Nephron (organoid): Measurements from ENCODE around the gene TSPAN5.

Experiments
- H3K27ac Mint-ChIP-seq, 3 experiments: 2 replicates each; pipeline ENCODE4 v1.8.0; 2020; ENCODE audit warnings: mixed read lengths in 3 of 3, mild to moderate bottlenecking in 2 of 3, moderate library complexity in 1 of 3
- H3K27me3 Mint-ChIP-seq: 2 replicates; pipeline ENCODE4 v1.8.0; 2021; ENCODE audit warnings: low read depth, mild to moderate bottlenecking, moderate library complexity, mixed read lengths
- H3K36me3 Mint-ChIP-seq: 2 replicates; pipeline ENCODE4 v1.8.0; 2020; ENCODE audit warnings: low read depth, mixed read lengths
- H3K4me1 Mint-ChIP-seq: 2 replicates; pipeline ENCODE4 v1.8.0; 2020; ENCODE audit warnings: mixed read lengths
- H3K4me3 Mint-ChIP-seq, 3 experiments: 2 replicates each; pipeline ENCODE4 v1.8.0; 2020; ENCODE audit warnings: mild to moderate bottlenecking in 3 of 3, mixed read lengths in 3 of 3, moderate library complexity in 2 of 3
- H3K9me3 Mint-ChIP-seq: 2 replicates; pipeline ENCODE4 v1.8.0; 2020; ENCODE audit warnings: mixed read lengths
- CTCF ChIP-seq, 3 experiments: fragments of 200-600 bp; sonication (generic); IDR thresholded peaks; one replicate each; pipeline ENCODE4 v1.5.0; 2021; ENCODE audit warnings: antibody characterized with exemption in 3 of 3; ENCODE audit not compliant: unreplicated experiment in 3 of 3

TSPAN5 gene

GRCh38 chr4:98610926-98611676 lies 47.3 kb downstream of the TSPAN5 start:
- no peaks in the 10 kb centered on the region for H3K9me3 Mint-ChIP-seq
- no peaks in the 10 kb centered on the region for H3K36me3 Mint-ChIP-seq
- no peak overlapping the region for H3K4me3 Mint-ChIP-seq
- TF ChIP-seq CTCF (IDR thresholded peaks at IDR 0.05; ENCODE audit: unreplicated experiment in 3 of 3) = no peak
- no peaks in the 10 kb centered on the region for H3K27me3 Mint-ChIP-seq
- H3K27ac Mint-ChIP-seq = no peak overlapping the region
- peaks cover 45% of the 10 kb centered on the region for H3K4me1 Mint-ChIP-seq

GRCh38 chr4:98610431-98610830 lies 48.0 kb downstream of the TSPAN5 start:
- no peak overlapping the region for H3K4me3 Mint-ChIP-seq
- no peak overlapping the region for H3K27ac Mint-ChIP-seq
- no peaks in the 10 kb centered on the region for H3K27me3 Mint-ChIP-seq
- no peak for TF ChIP-seq CTCF (IDR thresholded peaks at IDR 0.05; ENCODE audit: unreplicated experiment in 3 of 3)
- peaks cover 44% of the 10 kb centered on the region for H3K4me1 Mint-ChIP-seq
- H3K36me3 Mint-ChIP-seq = no peaks in the 10 kb centered on the region
- peaks cover 2% of the 10 kb centered on the region for H3K9me3 Mint-ChIP-seq

GRCh38 chr4:98609934-98610333 lies 48.5 kb downstream of the TSPAN5 start:
- Mint-ChIP-seq H3K27ac (no peak overlapping the region), H3K4me3 (no peak overlapping the region), H3K9me3 (peaks cover 2% of the 10 kb centered on the region), H3K36me3 (no peaks in the 10 kb centered on the region), H3K27me3 (no peaks in the 10 kb centered on the region), H3K4me1 (peaks cover 39% of the 10 kb centered on the region)
- no peak for TF ChIP-seq CTCF (IDR thresholded peaks at IDR 0.05; ENCODE audit: unreplicated experiment in 3 of 3)

GRCh38 chr4:98608356-98608755 lies 50.1 kb downstream of the TSPAN5 start:
- peaks cover 28% of the 10 kb centered on the region for H3K4me1 Mint-ChIP-seq
- H3K27ac Mint-ChIP-seq = no peak overlapping the region
- H3K27me3 Mint-ChIP-seq = no peaks in the 10 kb centered on the region
- peaks cover 2% of the 10 kb centered on the region for H3K9me3 Mint-ChIP-seq
- no peak overlapping the region for H3K4me3 Mint-ChIP-seq
- H3K36me3 Mint-ChIP-seq = no peaks in the 10 kb centered on the region
- TF ChIP-seq CTCF (IDR thresholded peaks at IDR 0.05; ENCODE audit: unreplicated experiment in 3 of 3) = no peak

GRCh38 chr4:98606894-98607293 lies 51.5 kb downstream of the TSPAN5 start:
- peaks cover 5% of the 10 kb centered on the region for H3K9me3 Mint-ChIP-seq
- H3K27me3 Mint-ChIP-seq = no peaks in the 10 kb centered on the region
- peaks cover 5% of the 10 kb centered on the region for H3K36me3 Mint-ChIP-seq
- no peak overlapping the region for H3K4me3 Mint-ChIP-seq
- TF ChIP-seq CTCF (IDR thresholded peaks at IDR 0.05; ENCODE audit: unreplicated experiment in 3 of 3) = no peak
- peaks cover 17% of the 10 kb centered on the region for H3K4me1 Mint-ChIP-seq
- peak overlapping the region in 2 of 3 experiments; percentile 58 to 81 for H3K27ac Mint-ChIP-seq

- Mint-ChIP-seq H3K27me3 (no peaks in the 10 kb centered on the region), H3K27ac (no peak overlapping the region)
Observed at GRCh38 chr4:98605216-98605615, 53.2 kb downstream of the TSPAN5 start.

More at GRCh38 chr4:98605216-98605615, 53.2 kb downstream of the TSPAN5 start:
- no peak overlapping the region for H3K4me3 Mint-ChIP-seq
- peaks cover 11% of the 10 kb centered on the region for H3K4me1 Mint-ChIP-seq
- peaks cover 20% of the 10 kb centered on the region for H3K36me3 Mint-ChIP-seq
- H3K9me3 Mint-ChIP-seq = peaks cover 22% of the 10 kb centered on the region
- TF ChIP-seq CTCF (IDR thresholded peaks at IDR 0.05; ENCODE audit: unreplicated experiment in 3 of 3) = no peak
